Suppressor macrophage treated with lipopolysaccharide for 4 hours (primary cell): ENCODE data around the gene SCGB3A1.

ENCODE experiments used
- DNase-seq: peaks from one replicate; pipeline ENCODE4 v3.0.0-alpha.2; 2020

The SCGB3A1 gene

GRCh38 chr5:180603076-180603594 lies 11.8 kb upstream of the SCGB3A1 start:
- no peak for DNase-seq

GRCh38 chr5:180602481-180603075 lies 11.3 kb upstream of the SCGB3A1 start:
- DNase-seq: no peak

- no peak for DNase-seq
Observed at GRCh38 chr5:180601591-180602480, 10.5 kb upstream of the SCGB3A1 start.

- DNase-seq: no peak
Observed at GRCh38 chr5:180600554-180601041, 9.3 kb upstream of the SCGB3A1 start.

- DNase-seq: no peak
Observed at GRCh38 chr5:180599981-180600553, 8.8 kb upstream of the SCGB3A1 start.

GRCh38 chr5:180599590-180599914 lies 8.3 kb upstream of the SCGB3A1 start:
- DNase-seq: no peak

GRCh38 chr5:180598797-180599589 lies 7.7 kb upstream of the SCGB3A1 start:
- DNase-seq: no peak

- no peak for DNase-seq
Observed at GRCh38 chr5:180598316-180598701, 7.0 kb upstream of the SCGB3A1 start.

GRCh38 chr5:180596668-180597231 lies 5.5 kb upstream of the SCGB3A1 start:
- no peak for DNase-seq

GRCh38 chr5:180596115-180596667 lies 4.9 kb upstream of the SCGB3A1 start:
- no peak for DNase-seq

- no peak for DNase-seq
Observed at GRCh38 chr5:180595381-180596114, 4.2 kb upstream of the SCGB3A1 start.

GRCh38 chr5:180595046-180595379 lies 3.7 kb upstream of the SCGB3A1 start:
- no peak for DNase-seq

GRCh38 chr5:180594311-180595045 lies 3.2 kb upstream of the SCGB3A1 start:
- DNase-seq: no peak

- DNase-seq: no peak
Observed at GRCh38 chr5:180593446-180594206, 2.3 kb upstream of the SCGB3A1 start.

- DNase-seq: no peak
Observed at GRCh38 chr5:180592176-180592575, 877 bp upstream of the SCGB3A1 start.

- no peak for DNase-seq
Observed at GRCh38 chr5:180590543-180591310, 572 bp downstream of the SCGB3A1 start.

- no peak for DNase-seq
Observed at GRCh38 chr5:180589771-180590542, 1.3 kb downstream of the SCGB3A1 start.

- DNase-seq: no peak
Observed at GRCh38 chr5:180586870-180587269, 4.4 kb downstream of the SCGB3A1 start.

- DNase-seq: no peak
Observed at GRCh38 chr5:180586204-180586603, 5.1 kb downstream of the SCGB3A1 start.
